PC-3 (cell line): ENCODE data around the gene BRD4. TPM values are rescaled to one million over a fixed set of nuclear protein-coding genes. Genes with fewer than 3 reads are reported as not detected.

Experiments
- ATAC-seq: fragments of 200-7000 bp; cut with Tn5 transposase; 2 replicates; pipeline ENCODE4 v1.9.1; 2020; ENCODE audit warnings: mild to moderate bottlenecking, moderate library complexity
- BruUV-seq: library from RNA; stranded (reverse); fragments of 400-500 nt; replicated peaks from 2 replicates; lab custom pipeline; 2021; lab: Mats Ljungman, UMichigan
- CTCF ChIA-PET: fragments of 300-600 bp; sonication (Branson Sonifier 250); formaldehyde crosslinking; loops from one replicate; lab custom pipeline; 2022; ENCODE audit warnings: antibody characterized with exemption; lab: Charles Lee
- POLR2A ChIA-PET: fragments of 300-600 bp; sonication (Branson Sonifier 250); formaldehyde crosslinking; loops from one replicate; lab custom pipeline; 2022; ENCODE audit warnings: antibody characterized with exemption; ENCODE audit not compliant: unreplicated experiment; lab: Charles Lee
- DNase-seq: peaks from one replicate; pipeline ENCODE4 v3.0.0-alpha.2; 2015
- H2AFZ ChIP-seq: fragments of 300-600 bp; sonication (generic); 2 replicates; pipeline ENCODE4 v1.6.0; 2016; ENCODE audit warnings: antibody characterized with exemption, low read length
- H3F3A ChIP-seq: fragments of 300-600 bp; sonication (generic); one replicate; pipeline ENCODE4 v1.6.0; 2017; ENCODE audit warnings: antibody characterized with exemption, low read length, control low read depth, mild to moderate bottlenecking; ENCODE audit not compliant: unreplicated experiment
- H3K27ac ChIP-seq: fragments of 300-600 bp; sonication (generic); 2 replicates; pipeline ENCODE4 v1.5.1; 2016; ENCODE audit warnings: mild to moderate bottlenecking, low read length
- H3K27me3 ChIP-seq: fragments of 300-600 bp; sonication (generic); 2 replicates; pipeline ENCODE4 v1.6.1; 2016; ENCODE audit warnings: low read length, mixed read lengths
- H3K36me3 ChIP-seq: fragments of 300-600 bp; sonication (generic); 2 replicates; pipeline ENCODE4 v1.6.1; 2016; ENCODE audit warnings: low read depth, mixed run types, low read length, mixed read lengths
- H3K4me1 ChIP-seq: fragments of 300-600 bp; sonication (generic); 2 replicates; pipeline ENCODE4 v1.5.1; 2016; ENCODE audit warnings: low read length; ENCODE audit not compliant: insufficient read depth
- H3K4me2 ChIP-seq: fragments of 300-600 bp; sonication (generic); 2 replicates; pipeline ENCODE4 v1.6.0; 2016; ENCODE audit warnings: low read length
- H3K4me3 ChIP-seq: fragments of 300-600 bp; sonication (generic); 2 replicates; pipeline ENCODE4 v1.5.1; 2016; ENCODE audit warnings: mild to moderate bottlenecking, low read length, mixed read lengths
- H3K79me2 ChIP-seq: fragments of 300-600 bp; sonication (generic); 2 replicates; pipeline ENCODE4 v1.6.1; 2017; ENCODE audit warnings: low read length, mixed read lengths
- H3K9ac ChIP-seq: fragments of 300-600 bp; sonication (generic); 2 replicates; pipeline ENCODE4 v1.6.0; 2016; ENCODE audit warnings: mild to moderate bottlenecking, low read length
- H3K9me2 ChIP-seq: fragments of 300-600 bp; sonication (generic); replicated peaks from 2 replicates; pipeline ENCODE4 v1.6.1; 2016; ENCODE audit warnings: mixed run types, low read length, mixed read lengths
- H3K9me3 ChIP-seq: fragments of 300-600 bp; sonication (generic); 2 replicates; pipeline ENCODE4 v1.6.1; 2016; ENCODE audit warnings: low read length, mixed read lengths
- H4K20me1 ChIP-seq: fragments of 300-600 bp; sonication (generic); 2 replicates; pipeline ENCODE4 v1.6.1; 2016; ENCODE audit warnings: low read length, mixed read lengths
- EZH2 ChIP-seq: fragments of 300-600 bp; sonication (generic); IDR thresholded peaks from one replicate; pipeline ENCODE4 v1.6.1; 2017; ENCODE audit warnings: antibody characterized with exemption, mild to moderate bottlenecking, low read length; ENCODE audit not compliant: unreplicated experiment
- EZH2phosphoT487 ChIP-seq: fragments of 300-600 bp; sonication (generic); IDR thresholded peaks from 2 replicates; pipeline ENCODE4 v1.6.1; 2018; ENCODE audit warnings: mild to moderate bottlenecking, antibody characterized with exemption, low read length, borderline replicate concordance
- intact Hi-C: fragments of 100-400 bp; cut with micrococcal nuclease; formaldehyde crosslinking; loops from 2 replicates; pipeline ENCODE4 v1.9.0; 2023
- total RNA-seq: library from RNA; depleted of rRNA; stranded (reverse); fragments of >200 nt; gene quantifications from 2 replicates; pipeline ENCODE4 v1.2.3, GENCODE V29; 2014
- TF ChIP-seq, protein P1 (sequence below): fragments of 300-600 bp; sonication (generic); conservative IDR thresholded peaks from 2 replicates; pipeline ENCODE4 v1.5.1; 2017; ENCODE audit warnings: antibody characterized with exemption, low read depth, mild to moderate bottlenecking, low read length

Gene BRD4
- total RNA-seq, 1 experiment from 2014 or later = 20.9 TPM

DNA sequence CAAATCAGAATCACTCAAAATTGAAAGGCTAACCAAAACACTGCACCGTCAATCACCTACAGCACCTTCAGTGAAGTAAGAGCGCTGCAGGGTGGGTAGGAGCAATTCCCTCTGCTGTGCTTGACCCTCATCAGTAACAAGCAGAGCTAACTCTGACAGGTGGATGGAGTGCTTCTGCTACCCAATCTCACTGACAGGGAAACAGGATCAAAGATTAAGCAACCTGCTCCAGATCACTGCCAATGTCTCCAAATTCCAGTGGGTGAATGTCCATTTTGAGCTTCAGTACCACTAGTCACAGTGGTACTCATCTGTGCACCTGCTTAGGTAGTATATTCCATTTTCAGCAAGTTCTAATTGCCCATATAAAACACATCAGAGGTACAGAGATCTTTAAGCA lies 25.2 kb downstream of the BRD4 start:
- Histone ChIP-seq H3K9me3 (no peaks in the 10 kb centered on the region), H3K79me2 (peaks cover 100% of the 10 kb centered on the region), H3K27me3 (no peaks in the 10 kb centered on the region), H3K9me2 (no peaks in the 10 kb centered on the region), H3K9ac (no peak overlapping the region), H3K4me2 (peak overlapping the region; percentile 22), H3K27ac (0 out of 2 replicates have a peak overlapping the region, but pooled peaks have one; percentile 9), H3K36me3 (0 out of 2 replicates have a peak, but pooled peaks cover 3% of the 10 kb centered on the region), H4K20me1 (peaks cover 78% of the 10 kb centered on the region), H2AFZ (no peak overlapping the region), H3F3A (peaks cover 14% of the 10 kb centered on the region), H3K4me1 (peaks cover 43% of the 10 kb centered on the region), H3K4me3 (no peak overlapping the region)
- ChIA-PET CTCF (no interaction called here), POLR2A (no interaction called here)
- intact Hi-C loops = no loop called here
- TF ChIP-seq EZH2 (no peak), EZH2phosphoT487 (no peak)
- TF ChIP-seq, protein P1, sequence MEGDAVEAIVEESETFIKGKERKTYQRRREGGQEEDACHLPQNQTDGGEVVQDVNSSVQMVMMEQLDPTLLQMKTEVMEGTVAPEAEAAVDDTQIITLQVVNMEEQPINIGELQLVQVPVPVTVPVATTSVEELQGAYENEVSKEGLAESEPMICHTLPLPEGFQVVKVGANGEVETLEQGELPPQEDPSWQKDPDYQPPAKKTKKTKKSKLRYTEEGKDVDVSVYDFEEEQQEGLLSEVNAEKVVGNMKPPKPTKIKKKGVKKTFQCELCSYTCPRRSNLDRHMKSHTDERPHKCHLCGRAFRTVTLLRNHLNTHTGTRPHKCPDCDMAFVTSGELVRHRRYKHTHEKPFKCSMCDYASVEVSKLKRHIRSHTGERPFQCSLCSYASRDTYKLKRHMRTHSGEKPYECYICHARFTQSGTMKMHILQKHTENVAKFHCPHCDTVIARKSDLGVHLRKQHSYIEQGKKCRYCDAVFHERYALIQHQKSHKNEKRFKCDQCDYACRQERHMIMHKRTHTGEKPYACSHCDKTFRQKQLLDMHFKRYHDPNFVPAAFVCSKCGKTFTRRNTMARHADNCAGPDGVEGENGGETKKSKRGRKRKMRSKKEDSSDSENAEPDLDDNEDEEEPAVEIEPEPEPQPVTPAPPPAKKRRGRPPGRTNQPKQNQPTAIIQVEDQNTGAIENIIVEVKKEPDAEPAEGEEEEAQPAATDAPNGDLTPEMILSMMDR = no peak
- ATAC-seq = no peak
- no peak for DNase-seq
- no TSS peak for BruUV-seq

DNA sequence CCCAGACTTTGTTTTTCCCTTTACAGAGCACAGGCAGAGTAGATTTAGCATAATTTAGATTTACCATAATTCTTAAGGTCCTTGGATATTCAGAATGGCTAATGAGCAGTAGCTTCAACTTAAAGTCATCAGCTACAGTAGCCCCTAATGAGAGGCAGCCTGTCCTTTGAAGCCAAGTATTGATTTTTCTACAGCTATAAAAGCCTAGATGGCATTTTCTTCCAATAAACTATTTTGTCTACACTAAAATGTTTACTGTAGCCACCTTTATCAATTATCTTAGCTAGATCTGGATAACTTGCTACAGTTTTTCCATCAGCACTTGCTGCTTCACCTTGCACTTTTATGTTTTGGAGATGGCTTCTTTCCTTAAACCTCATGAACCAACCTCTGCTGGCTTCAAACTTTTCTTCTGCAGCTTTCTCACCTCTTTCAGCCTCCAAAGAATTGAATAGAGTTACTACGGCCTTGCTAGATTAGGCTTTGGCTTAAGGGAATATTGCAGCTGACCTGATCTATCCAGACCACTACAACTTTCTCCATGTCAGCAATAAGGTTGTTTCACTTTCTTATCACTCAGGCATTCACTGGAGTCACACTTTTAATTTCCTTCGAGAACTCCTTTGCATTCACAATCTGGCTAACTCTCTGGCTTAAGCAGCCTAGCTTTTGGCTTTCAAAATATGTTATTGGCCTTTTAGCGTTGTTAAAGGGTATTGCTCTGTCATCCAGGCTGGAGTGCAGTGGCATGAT lies 26.6 kb downstream of the BRD4 start:
- Histone ChIP-seq H2AFZ (no peak overlapping the region), H3K4me3 (no peak overlapping the region), H3K79me2 (peaks cover 99% of the 10 kb centered on the region), H3K36me3 (0 out of 2 replicates have a peak, but pooled peaks cover 3% of the 10 kb centered on the region), H3K9me3 (no peaks in the 10 kb centered on the region), H4K20me1 (peaks cover 73% of the 10 kb centered on the region), H3K9me2 (no peaks in the 10 kb centered on the region), H3F3A (peaks cover 14% of the 10 kb centered on the region), H3K4me2 (no peak overlapping the region), H3K4me1 (peaks cover 44% of the 10 kb centered on the region), H3K27me3 (no peaks in the 10 kb centered on the region), H3K27ac (no peak overlapping the region), H3K9ac (no peak overlapping the region)
- ATAC-seq = no peak
- CTCF ChIA-PET = no interaction called here
- POLR2A ChIA-PET = no interaction called here
- intact Hi-C loops = no loop called here
- BruUV-seq = no TSS peak
- no peak for DNase-seq
- no peak for TF ChIP-seq EZH2phosphoT487
- TF ChIP-seq EZH2 = no peak
- TF ChIP-seq, protein P1 = no peak

DNA sequence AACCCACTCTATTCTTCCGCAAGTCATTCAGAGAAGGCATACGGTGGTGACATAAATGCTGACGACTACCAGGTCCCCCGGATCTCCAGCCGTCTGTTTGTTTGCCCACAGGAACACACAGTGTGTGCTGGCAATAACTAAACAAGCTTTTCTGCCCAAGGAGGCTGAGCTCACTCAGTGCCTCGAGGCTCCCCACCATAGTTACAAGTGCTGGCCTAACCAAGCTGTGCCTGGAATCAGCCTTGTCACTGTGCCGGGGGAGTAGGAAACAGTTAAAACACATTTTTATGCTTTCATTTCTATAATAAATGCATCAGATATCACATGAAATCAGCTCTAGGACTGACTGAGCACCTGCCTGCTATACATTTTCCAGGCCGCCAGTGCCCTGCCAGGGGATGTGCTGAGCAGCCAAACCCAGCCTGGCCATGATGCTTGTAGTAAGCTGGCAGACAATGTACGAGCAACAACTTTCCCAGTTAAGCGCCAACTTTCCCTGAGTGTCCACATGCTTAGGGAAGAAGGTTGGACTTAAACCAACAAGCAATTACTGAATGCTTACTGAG lies 28.1 kb downstream of the BRD4 start:
- 0 out of 2 replicates have a peak, but pooled peaks cover 3% of the 10 kb centered on the region for H3K36me3 ChIP-seq
- no TSS peak for BruUV-seq
- intact Hi-C loops = no loop called here
- no peak for TF ChIP-seq EZH2phosphoT487
- TF ChIP-seq, protein P1 = no peak
- TF ChIP-seq EZH2 = no peak
- DNase-seq (peak; percentile 73), ATAC-seq (peak; percentile 81)
- ChIA-PET CTCF (no interaction called here), POLR2A (interaction anchor here (0.6 kb wide), 1 partner anchor 11 kb away, joined by 4 read pairs; no protein-coding TSS in a partner anchor)
- no peaks in the 10 kb centered on the region for H3K27me3 ChIP-seq
- no peaks in the 10 kb centered on the region for H3K9me2 ChIP-seq
- no peak overlapping the region for H2AFZ ChIP-seq
- no peaks in the 10 kb centered on the region for H3K9me3 ChIP-seq
- H3K4me3 ChIP-seq = peak overlapping the region; percentile 36; the same call in 1 of the 2 replicates
- H3K4me2 ChIP-seq = peak overlapping the region; percentile 69
- H3K4me1 ChIP-seq = peaks cover 48% of the 10 kb centered on the region
- H3F3A ChIP-seq = peaks cover 14% of the 10 kb centered on the region
- peak overlapping the region; percentile 82 for H3K27ac ChIP-seq
- H4K20me1 ChIP-seq = peaks cover 77% of the 10 kb centered on the region
- H3K9ac ChIP-seq = peak overlapping the region; percentile 32; the same call in 1 of the 2 replicates
- peaks cover 99% of the 10 kb centered on the region for H3K79me2 ChIP-seq
